HG02678 (cell line): ENCODE results near the gene ILDR1.

Experiments used
- ATAC-seq: cut with Tn5 transposase; IDR thresholded peaks from one replicate; pipeline ENCODE4 v1.9.1; 2021; ENCODE audit warnings: mild to moderate bottlenecking, moderate library complexity; ENCODE audit not compliant: unreplicated experiment

ILDR1 gene

DNA sequence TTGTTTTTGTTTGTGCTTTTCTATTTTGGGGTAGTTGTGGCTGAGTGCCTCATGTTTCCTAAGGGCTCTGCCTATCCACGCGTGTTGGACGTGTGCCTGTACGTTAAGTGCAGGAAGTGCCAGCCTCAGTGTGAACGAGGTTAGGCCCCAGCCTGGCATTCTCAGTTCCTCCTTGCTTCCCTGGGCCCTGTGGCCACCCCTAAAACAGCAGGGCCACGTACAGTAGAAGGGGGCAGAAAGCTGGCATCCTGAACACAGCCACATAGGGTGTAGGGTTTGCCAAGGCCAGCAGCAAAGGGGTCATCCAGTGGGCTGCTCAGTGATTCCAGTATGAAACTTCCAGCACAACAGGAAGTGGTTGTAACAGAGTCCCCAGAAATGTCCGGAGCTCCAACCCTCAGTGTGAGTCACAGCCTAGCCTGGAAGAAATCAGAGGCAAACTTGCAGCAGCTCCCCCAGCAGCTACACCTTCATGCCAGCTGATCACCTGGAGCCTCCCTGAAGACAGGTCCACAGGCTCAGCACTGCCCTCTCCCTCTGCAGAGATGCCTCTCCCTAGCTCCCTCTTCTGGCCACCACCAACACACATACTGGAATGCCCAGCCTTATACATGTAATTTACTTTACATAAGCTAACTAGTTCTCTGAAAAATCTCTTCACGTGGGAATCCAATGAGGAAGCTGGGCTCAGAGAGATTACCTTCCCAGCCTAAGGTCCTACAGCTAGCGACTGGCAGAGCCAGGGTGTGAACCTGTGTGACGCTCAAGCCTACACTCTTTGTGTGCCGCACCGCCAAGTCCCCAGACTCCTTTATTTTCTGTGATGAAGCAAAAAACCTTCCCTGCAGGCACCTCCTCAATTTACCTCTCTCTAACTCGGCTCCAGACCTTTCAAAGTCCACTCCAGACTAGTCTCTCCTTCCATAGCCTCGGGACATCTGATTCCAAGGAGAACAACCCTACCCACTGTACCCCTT, 26.6 kb downstream of the ILDR1 start:
- peak; percentile 32 for ATAC-seq

DNA sequence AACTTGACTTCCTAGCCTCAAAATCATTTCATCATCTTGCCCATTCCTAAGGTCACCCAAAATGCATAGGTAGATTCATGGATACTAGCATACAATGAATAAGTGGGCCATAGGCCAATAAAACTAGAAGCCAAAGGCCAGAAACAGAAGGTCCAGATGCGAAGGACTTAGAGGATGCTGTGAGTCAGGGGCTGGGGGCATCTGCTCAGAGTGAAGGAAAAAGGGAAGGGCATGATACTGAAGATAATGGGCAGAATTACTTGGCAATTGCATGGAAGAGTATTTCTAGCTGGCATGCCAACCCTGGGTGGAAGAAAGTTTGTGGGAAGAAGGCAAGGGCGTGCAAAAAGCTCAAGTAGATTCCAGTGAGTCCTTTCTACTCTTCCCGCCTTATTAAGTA, 27.5 kb downstream of the ILDR1 start:
- ATAC-seq = no peak

DNA sequence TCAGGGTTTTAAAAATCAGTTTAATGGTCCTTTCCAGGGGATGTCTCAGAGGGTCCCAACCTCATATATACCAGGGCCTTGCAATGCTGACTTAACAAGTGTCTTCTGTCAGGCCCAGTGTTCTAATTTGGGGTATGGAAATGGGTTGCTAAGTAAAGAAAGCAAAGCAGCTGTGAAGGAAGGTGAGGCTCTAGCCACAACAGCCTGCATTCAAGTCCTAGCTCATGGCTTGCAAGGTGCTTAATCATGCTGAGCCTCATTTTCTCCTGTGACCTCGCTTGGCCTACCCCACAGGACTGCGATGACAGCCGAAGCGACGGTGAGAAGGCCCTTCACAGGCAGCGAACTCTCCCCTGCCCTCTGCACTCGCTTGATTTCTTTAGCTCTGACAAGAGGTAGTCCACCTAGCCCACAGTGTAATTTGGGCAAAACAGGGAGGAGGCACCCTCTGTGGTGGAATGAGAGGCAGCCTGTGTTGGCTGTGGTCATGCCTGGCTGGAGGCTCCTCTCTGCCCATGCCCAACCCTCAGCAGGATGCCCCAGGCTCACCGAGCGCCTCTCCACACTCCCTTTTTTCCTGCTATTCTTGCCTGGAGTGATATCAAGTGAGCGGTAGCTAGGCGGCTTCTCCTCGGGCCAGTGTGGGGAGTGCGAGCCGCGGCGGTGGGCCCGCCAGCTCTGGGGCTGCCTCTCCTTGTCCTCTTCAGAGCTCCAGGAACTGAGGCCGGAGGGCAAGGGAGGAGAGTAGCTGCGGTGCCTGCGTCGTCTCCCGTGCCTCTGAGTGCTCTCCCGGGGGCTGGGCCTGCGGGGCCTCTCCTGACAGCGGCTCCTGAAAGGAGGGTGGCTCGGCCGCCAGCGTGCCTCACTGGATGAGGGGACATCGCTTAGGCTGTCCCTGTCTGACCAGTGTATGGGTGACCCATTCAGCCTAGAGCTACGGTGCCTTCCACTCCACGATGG, 29.2 kb downstream of the ILDR1 start:
- peak; percentile 64 for ATAC-seq

DNA sequence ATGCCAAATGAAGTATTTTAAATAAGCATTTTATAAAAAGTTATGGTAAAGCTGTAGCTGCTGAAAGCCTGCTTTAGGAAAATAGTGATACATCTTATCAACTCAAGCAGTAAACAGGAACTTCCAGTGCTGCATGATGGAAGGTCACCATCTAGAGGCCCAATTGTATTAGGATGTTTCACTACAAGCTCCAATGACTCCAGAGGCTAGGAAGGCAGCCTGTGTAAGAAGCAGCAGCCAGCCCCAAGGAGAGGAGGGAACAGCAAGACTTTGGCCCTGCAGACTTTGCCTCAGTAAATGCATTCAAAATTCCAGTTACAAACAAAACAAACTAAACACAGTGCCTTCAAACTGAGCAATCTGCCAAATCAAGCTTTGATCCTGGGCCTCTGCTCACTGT, 32.1 kb downstream of the ILDR1 start:
- ATAC-seq = no peak

DNA sequence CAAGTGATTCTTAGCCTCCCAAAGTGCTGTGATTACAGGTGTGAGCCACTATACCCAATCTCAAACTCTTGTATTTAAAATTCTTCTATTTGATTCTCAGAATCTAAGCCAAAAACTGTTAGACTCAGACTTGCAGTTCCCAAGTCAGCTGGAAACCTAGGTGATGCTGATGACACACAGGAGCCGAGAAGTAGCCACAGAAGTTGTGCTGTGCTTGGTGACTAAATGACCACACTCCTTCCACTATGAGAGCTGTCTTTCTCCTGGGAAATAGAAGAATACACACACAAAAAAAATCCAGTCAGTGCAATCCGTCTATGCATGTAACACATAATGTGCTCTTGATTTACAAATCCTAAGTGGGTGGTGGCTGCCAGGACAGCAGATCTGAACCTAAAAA, 33.9 kb downstream of the ILDR1 start:
- ATAC-seq = no peak

DNA sequence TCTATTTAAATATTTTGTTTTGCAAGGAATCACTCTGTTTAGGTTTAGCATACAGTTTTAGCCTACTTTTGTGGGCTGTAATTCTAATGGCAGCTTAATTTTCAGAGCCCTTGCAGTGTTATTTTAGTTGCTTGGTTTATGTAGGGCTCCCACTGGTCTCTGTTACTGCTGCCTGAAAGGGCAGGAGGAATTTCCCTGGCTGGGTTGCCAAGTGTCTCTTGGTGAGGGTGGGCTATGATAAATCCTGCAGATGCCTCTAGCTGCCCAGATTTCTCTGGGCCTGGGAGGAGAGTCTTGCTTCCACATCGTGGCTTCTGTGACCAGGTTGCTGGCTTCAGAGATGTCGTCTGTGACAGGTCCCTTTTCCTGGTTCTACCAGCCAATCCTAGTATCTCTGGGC, 36.2 kb downstream of the ILDR1 start:
- ATAC-seq = no peak

DNA sequence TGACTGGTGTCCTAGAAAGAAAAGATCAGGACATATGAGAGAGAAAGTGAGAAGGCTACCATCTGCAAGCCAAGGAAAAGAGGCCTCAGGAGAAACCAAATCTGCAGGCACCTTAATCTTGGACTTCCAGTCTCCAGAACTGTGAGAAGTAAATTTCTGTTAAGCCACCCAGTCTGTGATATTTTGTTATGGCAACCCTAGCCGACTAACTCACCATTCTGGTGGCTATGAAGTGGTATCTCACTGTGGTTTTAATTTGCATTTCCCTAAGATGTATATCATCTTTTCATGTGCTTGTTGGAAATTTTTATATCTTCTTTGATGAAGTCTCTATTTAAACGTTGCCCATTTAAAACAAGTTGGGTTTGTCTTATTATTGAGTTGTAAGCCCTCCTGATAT, 40.6 kb downstream of the ILDR1 start:
- no peak for ATAC-seq

DNA sequence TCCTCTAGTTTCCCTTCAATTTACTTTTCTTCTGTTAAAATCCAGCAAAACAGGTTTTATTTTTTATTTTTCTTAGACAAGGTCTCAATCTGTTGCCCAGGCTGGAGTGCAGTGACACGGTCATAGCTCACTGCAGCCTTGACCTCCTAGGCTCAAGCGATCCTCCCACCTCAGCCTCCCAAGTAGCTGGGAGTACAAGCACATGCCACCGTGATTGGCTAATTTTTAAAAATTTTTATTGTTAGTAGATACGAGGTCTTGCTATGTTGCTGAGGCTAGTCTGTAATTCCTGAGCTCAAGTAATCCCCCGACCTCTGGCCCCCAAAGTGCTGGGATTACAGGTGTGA, 41.6 kb downstream of the ILDR1 start:
- ATAC-seq = no peak

DNA sequence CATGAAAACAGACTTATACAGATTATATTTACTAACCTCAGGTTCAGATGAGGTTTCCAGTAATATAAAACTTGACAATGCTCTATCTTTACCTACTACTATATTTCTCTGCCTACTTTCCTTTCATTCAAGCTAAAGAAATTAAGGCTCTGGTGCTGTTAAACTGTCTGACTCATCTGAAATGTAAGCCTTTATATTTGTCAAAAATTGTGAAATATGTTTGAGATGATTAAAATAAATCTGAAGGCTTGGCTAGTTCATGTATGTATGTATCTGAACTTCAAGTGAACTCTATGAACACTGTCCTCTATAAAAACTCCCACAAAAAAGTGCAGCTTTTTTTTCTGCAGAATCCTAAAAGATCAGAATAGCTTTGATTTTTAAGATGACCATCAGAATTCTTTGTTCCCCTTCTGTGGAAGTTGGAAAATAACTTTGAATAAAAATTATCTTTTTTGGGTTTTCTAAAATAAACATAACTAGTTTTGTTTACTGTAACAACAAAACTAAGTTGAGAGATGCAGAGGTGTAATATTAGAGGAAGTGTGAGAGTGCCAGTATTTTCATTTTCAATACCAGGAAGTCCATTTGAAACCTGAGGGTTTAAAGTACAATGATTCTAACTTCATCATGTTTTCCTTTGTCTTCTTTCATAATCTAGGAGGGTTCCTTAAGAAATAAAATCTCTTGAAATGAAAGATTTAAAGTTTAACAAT, 42.2 kb downstream of the ILDR1 start:
- peak; percentile 66 for ATAC-seq

DNA sequence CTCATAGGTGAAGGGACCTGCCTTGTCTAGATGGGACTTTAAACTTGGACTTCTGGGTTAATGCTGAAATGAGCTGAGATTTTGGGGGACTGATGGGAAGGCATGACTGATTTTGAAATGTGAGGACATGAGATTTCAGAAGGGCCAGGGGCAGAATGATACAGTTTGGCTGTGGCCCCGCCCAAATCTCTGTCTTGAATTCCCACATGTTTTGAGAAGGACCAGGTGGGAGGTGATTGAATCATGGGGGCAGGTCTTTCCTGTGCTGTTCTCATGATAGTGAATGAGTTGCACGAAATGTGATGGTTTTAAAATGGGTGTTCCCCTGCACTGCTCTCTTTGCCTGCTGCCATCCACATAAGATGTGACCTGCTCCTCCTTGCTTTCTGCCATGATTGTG, 42.8 kb downstream of the ILDR1 start:
- peak; percentile 16 for ATAC-seq

DNA sequence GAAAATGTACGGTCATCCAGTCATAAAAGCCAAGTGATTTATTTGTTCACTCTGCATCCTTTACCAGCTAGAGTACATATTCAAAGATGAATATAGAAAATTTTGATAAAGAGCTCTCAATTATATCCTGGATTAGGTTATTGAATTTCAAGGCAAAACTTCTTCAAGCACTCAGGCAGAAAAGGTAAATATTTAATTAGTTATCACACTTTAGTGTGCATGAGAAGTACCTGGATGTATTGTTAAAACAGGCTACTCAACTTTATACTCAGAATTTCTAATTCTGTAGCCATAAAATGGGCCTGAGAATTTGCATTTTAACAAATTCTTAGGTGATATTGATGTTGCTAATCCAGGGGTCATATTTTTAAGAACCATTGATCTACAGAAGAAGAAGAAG, 45.3 kb downstream of the ILDR1 start:
- no peak for ATAC-seq

DNA sequence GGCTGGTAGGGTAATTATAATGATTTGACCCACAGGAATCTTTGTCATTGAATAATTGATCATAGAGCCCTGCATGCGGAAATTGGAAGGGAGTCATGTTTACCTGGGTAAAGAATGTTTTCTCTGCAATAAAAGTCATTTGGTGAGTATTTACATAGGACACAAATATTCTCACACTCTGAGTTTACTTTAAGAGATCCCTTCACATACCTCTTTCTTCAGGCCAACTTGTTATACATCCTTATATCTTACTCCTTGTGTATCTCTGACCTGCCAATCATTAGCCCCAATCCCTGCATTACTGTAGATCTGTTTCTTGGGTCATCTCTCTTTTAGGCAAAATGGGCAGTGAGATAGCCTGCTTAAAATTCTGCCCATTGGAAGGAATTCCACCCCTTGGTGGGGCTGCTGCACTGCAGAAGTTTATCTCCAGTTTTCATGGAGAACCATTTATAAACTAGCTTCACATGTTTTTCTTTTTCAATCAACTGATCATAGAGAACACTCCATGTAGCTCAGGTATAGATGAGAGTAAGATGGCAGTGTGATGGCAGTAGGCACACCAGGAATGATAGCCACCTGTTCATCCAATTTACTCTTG, 46.2 kb downstream of the ILDR1 start:
- ATAC-seq = no peak

DNA sequence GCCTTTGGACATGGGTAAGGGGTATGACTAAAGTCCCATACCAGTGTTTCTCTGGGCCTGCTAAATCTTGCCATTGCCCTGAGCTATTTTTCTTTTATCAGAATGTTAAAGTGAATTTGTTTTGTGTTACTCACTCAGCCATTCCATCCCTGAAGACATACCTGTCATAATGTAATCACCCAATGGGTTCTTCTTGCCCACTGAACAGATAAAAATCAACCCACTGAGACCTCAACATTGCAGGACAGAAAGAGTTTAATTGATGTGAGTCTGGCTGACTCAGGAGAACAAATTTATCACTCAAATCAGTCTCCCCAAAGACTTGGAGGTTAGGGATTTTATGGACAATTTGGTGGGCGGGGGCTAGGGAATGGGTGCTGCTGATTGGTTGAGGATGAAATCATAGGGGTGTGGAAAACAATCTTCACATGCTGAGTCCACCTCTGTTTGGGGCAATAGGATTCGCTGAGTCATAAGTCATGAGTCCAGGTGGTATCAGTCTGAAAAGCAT, 47.4 kb downstream of the ILDR1 start:
- ATAC-seq = no peak

DNA sequence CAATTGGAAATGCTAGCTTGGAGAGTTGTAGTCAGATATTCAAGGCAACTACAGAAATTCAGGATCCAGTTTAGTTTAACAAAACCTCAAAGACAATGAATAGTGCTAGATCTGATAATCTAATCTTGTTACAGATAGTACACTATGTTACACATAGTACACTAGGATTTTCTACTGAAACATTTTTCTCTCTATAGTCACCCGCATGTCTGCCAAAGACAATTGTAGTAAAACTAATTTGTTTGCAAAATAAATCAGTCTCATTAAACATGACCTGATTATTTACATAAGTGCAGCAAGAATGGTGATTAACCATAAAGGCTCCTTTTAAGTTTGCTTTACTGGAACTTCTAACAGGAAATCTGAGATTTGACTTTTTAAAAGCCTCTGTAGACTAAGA, 52.0 kb downstream of the ILDR1 start:
- ATAC-seq = no peak

DNA sequence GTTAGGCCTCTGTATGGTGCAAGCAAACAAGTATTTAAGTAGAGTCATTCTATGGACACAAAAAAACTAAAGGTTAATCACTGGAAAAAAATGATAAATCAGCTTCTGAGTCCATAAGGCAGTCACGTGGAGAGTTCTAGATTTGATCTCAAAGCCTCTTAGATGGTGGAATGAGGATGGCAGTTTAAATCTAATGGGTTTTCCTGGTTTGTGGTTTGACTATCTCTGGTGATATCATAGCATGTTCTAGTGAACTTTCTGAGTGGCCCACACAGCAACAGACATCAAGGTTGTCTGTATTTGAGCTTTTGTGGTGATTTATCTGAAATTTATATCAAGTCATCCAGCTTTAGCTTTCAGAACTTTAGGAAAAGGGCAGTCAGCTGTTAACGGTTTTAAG, 52.4 kb downstream of the ILDR1 start:
- ATAC-seq = no peak

DNA sequence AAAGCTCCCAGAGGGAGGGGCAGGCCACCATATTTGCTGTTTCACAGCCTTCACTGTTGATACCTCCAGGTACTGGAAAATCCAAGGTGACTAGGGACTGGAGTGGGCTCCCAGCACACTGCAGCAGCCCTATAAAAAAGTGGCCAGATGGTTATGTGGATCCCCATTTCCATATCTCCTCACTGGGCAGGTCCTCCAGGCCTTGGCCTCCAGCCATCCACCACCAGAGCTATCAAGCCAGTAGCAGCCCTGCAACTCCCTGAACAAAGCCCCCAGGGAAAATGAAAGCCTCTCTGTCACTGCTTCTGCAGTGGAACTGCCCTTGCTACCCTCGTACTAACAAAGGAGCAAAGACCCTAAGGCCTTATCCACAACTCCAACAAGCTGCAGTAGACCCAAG, 58.4 kb downstream of the ILDR1 start:
- no peak for ATAC-seq

DNA sequence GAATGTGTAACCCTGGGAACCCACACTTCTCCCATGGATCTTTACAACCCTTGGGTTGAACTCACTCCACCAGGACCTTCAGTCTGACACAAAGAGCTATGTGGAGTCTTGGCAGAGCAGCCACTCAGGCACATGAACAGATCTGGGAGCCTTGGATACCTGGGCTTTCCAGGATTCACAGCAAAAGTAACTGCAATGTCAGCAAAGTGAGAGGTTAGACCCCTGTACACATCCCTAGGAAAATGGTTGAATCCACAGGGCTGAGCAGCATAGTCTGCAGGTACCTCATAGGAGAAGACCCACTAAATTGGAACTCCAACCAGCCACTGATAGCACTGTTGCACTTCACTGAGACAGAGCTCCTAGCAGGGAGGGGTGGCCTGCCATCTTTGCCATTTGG, 59.6 kb downstream of the ILDR1 start:
- ATAC-seq = no peak

DNA sequence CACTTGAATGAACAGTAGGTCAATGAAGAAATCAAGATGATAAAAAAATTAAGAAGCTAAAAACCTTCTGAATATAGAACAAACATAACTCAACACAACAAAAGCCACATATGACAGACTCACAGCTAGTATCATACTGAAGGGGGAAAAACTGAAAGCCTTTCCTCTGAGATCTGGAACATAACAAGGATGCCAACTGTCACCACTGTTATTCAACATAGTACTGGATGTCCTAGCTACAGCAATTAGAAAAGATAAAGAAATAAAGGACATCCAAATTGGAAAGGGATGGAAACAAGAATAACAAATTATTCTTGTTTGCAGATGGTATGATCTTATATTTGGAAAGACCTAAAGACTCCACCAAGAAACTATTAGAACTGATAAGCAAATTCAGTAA, 60.8 kb downstream of the ILDR1 start:
- ATAC-seq = no peak

DNA sequence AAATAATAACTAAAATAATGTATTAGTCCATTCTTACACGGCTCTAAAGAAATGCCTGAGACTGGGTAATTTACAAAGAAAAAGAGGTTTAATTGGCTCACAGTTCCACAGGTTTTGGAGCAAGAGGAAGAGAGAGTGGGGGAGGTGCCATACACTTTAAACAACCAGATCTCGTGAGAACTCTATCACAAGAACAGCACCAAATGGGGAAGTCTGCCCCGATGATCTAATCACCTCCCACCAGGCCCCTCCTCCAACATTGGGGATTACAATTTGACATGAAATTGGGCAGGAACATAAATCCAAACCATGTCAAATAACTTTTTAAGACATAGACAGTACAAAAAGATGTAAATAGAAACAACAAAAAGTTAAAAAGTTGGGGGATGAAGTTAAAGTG, 63.2 kb downstream of the ILDR1 start:
- ATAC-seq = no peak

DNA sequence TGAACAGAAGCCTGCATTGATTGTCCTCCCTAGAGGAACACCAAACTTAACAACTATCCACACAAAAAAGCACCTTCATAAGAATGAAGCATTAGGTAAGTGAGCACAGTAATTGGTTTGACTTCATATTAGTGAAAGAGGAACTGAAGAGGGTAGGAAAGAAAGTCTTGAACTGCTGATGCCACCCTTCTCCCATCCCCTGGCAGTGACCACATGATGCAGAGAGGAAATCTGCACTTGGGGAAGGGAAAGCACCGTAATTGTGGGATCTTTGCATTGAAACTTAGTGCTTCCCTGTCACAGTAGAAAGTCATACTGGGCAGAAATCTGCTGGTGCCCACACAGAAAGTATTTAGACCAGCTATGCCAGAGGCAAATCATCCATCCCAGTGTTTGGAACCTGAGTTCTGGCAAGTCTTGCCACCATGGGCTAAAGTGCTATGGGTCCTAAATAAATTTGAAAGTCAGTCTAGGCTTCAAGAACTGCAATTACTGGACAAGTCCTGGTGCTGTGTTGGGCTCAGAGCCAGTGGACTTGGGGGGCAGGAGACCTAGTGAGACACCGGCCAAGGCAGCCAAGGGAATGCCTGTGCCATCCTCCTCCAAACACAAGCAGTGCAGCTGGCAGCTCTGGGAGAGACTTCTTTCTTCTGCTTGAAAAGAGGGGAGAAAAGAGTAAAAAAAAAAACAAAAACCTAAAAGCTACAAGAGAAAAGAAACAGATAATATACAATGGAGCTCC, 64.2 kb downstream of the ILDR1 start:
- peak; percentile 55 for ATAC-seq
